Testis (tissue), 2 donors: ENCODE results near the gene MAGED2.
"Not testable (repeated sequence)": the region's sequence is repeated elsewhere in the genome, so short reads cannot be mapped to it uniquely, and the experiment has no call there.

Source experiments
- POLR2A ChIP-seq: fragments of 450-650 bp; IDR thresholded peaks from one replicate; pipeline ENCODE4 v1.6.1; 2017; ENCODE audit warnings: antibody characterized with exemption, mild to moderate bottlenecking, moderate library complexity
- TF ChIP-seq, protein P1 (sequence below), 3 experiments: fragments of 450-650 bp in 2 of 3; fragments of 200-600 bp in 1 of 3; sonication (generic) in 1 of 3; IDR thresholded peaks; one replicate each; pipeline ENCODE4 v1.5.1; 2016 to 2019; ENCODE audit warnings: antibody characterized with exemption in 3 of 3, mild to moderate bottlenecking in 2 of 3, moderate library complexity in 1 of 3

- TF ChIP-seq, protein P1, sequence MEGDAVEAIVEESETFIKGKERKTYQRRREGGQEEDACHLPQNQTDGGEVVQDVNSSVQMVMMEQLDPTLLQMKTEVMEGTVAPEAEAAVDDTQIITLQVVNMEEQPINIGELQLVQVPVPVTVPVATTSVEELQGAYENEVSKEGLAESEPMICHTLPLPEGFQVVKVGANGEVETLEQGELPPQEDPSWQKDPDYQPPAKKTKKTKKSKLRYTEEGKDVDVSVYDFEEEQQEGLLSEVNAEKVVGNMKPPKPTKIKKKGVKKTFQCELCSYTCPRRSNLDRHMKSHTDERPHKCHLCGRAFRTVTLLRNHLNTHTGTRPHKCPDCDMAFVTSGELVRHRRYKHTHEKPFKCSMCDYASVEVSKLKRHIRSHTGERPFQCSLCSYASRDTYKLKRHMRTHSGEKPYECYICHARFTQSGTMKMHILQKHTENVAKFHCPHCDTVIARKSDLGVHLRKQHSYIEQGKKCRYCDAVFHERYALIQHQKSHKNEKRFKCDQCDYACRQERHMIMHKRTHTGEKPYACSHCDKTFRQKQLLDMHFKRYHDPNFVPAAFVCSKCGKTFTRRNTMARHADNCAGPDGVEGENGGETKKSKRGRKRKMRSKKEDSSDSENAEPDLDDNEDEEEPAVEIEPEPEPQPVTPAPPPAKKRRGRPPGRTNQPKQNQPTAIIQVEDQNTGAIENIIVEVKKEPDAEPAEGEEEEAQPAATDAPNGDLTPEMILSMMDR (IDR thresholded peaks at IDR 0.05): not testable (repeated sequence)
- TF ChIP-seq POLR2A: not testable (repeated sequence)
Measured at GRCh38 chrX:54789405-54789804, 18.1 kb upstream of the MAGED2 start.
